DMS153 (cell line): ENCODE measurements around the gene BCL2.
A peak's percentile ranks its signal among the peaks of the same experiment; 100 is the strongest.
"Not testable (repeated sequence)": the region's sequence is repeated elsewhere in the genome, so short reads cannot be mapped to it uniquely, and the experiment has no call there.

ENCODE experiments used
- DNase-seq: peaks from one replicate; lab custom pipeline; 2025; lab: John Stamatoyannopoulos, UW

BCL2 gene

GRCh38 chr18:63234432-63234831 lies 85.1 kb downstream of the BCL2 start:
- DNase-seq = no peak

GRCh38 chr18:63233334-63233733 lies 86.2 kb downstream of the BCL2 start:
- no peak for DNase-seq

- DNase-seq = no peak
Observed at GRCh38 chr18:63232826-63233225, 86.7 kb downstream of the BCL2 start.

GRCh38 chr18:63229971-63230370 lies 89.6 kb downstream of the BCL2 start:
- DNase-seq = no peak

- no peak for DNase-seq
Observed at GRCh38 chr18:63225434-63225833, 94.1 kb downstream of the BCL2 start.

- DNase-seq = no peak
Observed at GRCh38 chr18:63224630-63225029, 94.9 kb downstream of the BCL2 start.

- no peak for DNase-seq
Observed at GRCh38 chr18:63223837-63224236, 95.7 kb downstream of the BCL2 start.

- no peak for DNase-seq
Observed at GRCh38 chr18:63220903-63221302, 98.7 kb downstream of the BCL2 start.

GRCh38 chr18:63218472-63218871 lies 101.1 kb downstream of the BCL2 start:
- DNase-seq = no peak

GRCh38 chr18:63216516-63217311 lies 102.9 kb downstream of the BCL2 start:
- no peak for DNase-seq

- no peak for DNase-seq
Observed at GRCh38 chr18:63213936-63214671, 105.5 kb downstream of the BCL2 start.

- DNase-seq = no peak
Observed at GRCh38 chr18:63213331-63213900, 106.2 kb downstream of the BCL2 start.

GRCh38 chr18:63210521-63210920 lies 109.0 kb downstream of the BCL2 start:
- DNase-seq = no peak

- DNase-seq = no peak
Observed at GRCh38 chr18:63208676-63209075, 110.9 kb downstream of the BCL2 start.

- peak; percentile 68 for DNase-seq
Observed at GRCh38 chr18:63207835-63208234, 111.7 kb downstream of the BCL2 start.

GRCh38 chr18:63207143-63207790 lies 112.3 kb downstream of the BCL2 start:
- peak; percentile 93 for DNase-seq

GRCh38 chr18:63206433-63207142 lies 113.0 kb downstream of the BCL2 start:
- DNase-seq = no peak

- no peak for DNase-seq
Observed at GRCh38 chr18:63205791-63206252, 113.7 kb downstream of the BCL2 start.

GRCh38 chr18:63203497-63203896 lies 116.1 kb downstream of the BCL2 start:
- DNase-seq = no peak

GRCh38 chr18:63202828-63203227 lies 116.7 kb downstream of the BCL2 start:
- DNase-seq = no peak

GRCh38 chr18:63201456-63201855 lies 118.1 kb downstream of the BCL2 start:
- DNase-seq = not testable (repeated sequence)

- no peak for DNase-seq
Observed at GRCh38 chr18:63199743-63200241, 119.8 kb downstream of the BCL2 start.
